HuH-7.5 (cell line): ENCODE results near the gene OAS2.
"Not testable (repeated sequence)": the region's sequence is repeated elsewhere in the genome, so short reads cannot be mapped to it uniquely, and the experiment has no call there.

ENCODE experiments used
- DNase-seq: peaks from one replicate; pipeline ENCODE4 v3.0.0; 2011; ENCODE audit warnings: low spot score

OAS2 gene

GRCh38 chr12:112985642-112986290 lies 7.4 kb downstream of the OAS2 start:
- no peak for DNase-seq

DNA sequence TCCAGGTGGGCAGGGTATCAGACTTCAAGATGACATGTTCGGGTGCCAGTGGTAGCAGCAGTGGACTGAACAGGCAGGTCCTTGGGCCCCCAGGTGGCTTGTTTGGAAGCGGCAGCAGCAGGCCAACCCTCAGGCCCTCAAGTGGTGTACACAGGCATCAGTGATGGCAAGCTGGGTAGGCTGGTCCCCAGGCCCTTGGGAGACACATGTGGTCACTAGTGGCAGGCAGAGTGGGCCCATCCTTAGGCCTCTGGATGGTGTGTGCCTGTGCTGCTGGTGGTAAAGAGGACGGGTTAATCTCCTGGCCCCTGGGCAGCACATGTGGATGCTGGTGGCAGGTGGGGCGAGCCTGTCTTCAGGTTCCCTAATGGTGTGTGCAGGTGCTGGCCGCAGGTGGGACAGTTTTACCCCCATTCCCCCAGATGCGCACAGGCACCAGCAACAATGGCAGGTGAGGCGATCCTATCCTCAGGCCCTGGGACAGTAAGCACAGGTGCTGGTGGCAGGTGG lies 8.0 kb downstream of the OAS2 start:
- no peak for DNase-seq

GRCh38 chr12:112987561-112987960 lies 9.2 kb downstream of the OAS2 start:
- DNase-seq: no peak

DNA sequence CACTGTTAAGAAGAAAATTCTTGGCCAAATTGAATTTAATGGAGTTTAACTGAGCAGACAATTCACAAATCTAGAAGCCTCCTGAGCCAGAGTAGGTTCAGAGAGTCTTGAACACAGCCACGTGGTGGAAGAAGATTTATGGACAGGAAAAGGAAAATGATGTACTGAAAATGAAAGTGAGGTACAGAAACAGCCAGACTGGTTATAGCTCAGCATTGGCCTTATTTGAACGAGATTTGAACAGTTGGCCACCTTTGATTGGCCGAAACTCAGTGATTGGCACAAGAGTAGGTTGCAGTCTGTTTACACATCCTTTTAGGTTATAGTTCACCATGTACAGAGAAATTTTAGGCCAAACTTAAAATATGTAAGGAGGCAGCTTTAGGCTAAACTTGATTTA lies 9.9 kb downstream of the OAS2 start:
- DNase-seq: no peak

GRCh38 chr12:112988823-112989385 lies 10.6 kb downstream of the OAS2 start:
- DNase-seq: not testable (repeated sequence)

DNA sequence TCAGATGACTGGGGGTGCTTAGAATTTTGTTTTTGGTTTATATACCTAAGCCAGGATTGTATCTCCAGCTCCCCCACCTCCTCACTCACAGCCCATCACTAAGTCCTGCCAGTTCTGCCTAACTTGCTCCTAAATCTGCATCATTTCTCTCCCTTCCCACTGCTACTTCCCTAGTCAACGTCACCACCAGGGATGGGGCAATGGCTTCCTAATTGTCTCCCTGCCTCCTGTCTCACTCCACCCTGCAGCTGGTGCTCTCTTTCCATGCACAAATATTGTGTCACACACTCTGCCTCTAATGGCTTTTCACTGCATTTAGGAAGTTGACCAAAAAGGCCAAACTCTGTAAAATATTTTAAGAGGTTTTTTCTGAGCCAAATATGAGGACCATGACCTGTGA lies 11.5 kb downstream of the OAS2 start:
- no peak for DNase-seq

DNA sequence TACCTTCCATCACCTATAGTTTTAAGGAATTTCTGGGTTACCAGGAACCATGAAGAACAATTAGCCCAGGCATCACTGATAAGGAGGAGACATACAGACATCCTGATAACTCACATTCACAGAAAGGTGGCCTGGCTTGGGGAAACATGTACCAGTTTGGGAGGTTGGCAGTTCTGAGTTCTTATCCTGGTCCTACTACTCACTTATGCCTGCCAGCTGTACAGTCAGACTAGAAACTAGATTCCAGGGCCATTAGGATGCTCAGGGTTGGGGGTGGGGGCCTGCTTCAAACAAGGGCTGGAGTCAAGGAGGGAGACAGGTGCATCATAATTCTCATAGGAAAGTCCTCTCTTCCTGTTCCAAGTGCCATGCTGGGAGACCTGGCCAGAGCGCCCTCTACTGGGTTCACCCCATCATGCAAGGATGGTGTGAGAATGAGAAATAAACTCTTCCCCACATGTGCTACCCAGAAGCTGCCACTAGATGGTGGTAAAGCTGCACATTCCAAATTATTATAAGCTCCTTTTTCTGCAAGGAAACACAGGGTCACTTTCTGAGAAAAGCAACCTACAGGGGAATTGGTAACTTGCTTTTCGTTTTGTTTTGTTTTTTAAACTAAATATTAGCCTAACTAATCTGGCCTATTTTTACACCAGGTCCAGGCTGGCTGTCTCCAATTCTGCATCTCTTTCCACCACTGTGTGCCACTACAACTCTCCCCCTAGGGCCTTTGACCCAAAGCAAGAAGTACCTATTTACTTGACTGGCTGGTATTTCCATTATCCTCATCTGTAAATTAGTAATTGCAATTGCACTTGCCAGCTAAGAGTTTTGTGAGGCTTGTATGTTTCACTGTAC lies 14.5 kb downstream of the OAS2 start:
- DNase-seq: peak; percentile 32

GRCh38 chr12:112995008-112995407 lies 16.7 kb downstream of the OAS2 start:
- DNase-seq: no peak

GRCh38 chr12:112996501-112996900 lies 18.2 kb downstream of the OAS2 start:
- DNase-seq: no peak

GRCh38 chr12:112997506-112997905 lies 19.2 kb downstream of the OAS2 start:
- no peak for DNase-seq

- DNase-seq: no peak
Measured at GRCh38 chr12:112998987-112999767, 20.9 kb downstream of the OAS2 start.

DNA sequence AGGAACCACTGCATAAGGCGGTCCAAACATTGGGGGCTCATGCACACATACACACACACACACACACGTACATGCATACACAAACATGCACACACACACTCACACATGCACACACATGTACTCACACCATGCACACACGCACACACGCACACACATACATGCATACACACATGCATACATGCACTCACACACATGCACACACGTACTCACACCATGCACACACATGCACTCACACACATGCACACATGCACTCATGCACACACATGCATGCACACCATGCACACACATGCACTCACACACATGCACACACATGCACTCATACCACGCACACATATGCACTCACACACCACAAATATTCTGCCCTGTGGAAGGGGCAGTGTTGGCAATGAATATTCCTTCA lies 22.1 kb downstream of the OAS2 start:
- no peak for DNase-seq

- no peak for DNase-seq
Measured at GRCh38 chr12:113002155-113002554, 23.8 kb downstream of the OAS2 start.

- DNase-seq: no peak
Measured at GRCh38 chr12:113002676-113003075, 24.4 kb downstream of the OAS2 start.

- DNase-seq: no peak
Measured at GRCh38 chr12:113003636-113004035, 25.3 kb downstream of the OAS2 start.

- DNase-seq: no peak
Measured at GRCh38 chr12:113005762-113006161, 27.4 kb downstream of the OAS2 start.

- DNase-seq: no peak
Measured at GRCh38 chr12:113006206-113006605, 27.9 kb downstream of the OAS2 start.

DNA sequence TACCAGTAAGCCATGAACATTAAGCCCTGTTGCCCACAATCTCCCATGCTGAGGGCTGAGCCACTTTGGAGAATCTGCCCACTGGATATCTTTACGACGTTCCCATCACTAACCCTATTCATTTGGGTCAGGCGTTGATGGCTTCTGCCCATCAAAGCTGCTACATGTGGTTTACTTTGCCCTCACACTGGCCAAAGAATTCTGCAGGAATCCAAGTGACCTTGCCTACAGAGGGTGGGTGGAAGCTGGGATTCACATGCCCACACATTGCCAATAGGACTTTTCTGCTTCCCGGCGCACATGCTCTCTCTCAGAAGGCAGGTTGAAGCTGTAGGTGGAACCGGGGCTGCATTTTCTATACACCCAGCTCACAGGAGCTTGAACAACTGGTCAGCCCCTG lies 28.3 kb downstream of the OAS2 start:
- DNase-seq: no peak

GRCh38 chr12:113007166-113007565 lies 28.8 kb downstream of the OAS2 start:
- DNase-seq: no peak

DNA sequence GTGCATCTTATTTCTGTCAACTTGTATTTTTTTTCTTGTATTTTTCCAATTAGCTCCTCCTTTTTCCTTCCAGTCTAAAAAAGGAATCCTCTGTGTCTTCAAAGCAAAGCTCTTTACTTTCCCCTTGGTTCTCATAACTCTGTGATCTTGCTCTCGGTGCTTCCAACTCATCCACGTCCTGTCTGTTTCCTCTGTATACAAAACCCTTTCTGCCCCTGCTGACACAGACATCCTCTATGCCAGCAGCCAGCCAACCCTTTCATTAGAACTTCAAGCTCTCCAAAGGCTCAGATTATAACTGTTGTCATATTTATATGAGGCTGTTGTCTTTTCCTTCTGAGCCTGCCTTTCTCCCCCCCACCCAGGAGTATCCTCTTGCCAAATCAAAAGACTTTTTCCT lies 32.4 kb downstream of the OAS2 start:
- no peak for DNase-seq

DNA sequence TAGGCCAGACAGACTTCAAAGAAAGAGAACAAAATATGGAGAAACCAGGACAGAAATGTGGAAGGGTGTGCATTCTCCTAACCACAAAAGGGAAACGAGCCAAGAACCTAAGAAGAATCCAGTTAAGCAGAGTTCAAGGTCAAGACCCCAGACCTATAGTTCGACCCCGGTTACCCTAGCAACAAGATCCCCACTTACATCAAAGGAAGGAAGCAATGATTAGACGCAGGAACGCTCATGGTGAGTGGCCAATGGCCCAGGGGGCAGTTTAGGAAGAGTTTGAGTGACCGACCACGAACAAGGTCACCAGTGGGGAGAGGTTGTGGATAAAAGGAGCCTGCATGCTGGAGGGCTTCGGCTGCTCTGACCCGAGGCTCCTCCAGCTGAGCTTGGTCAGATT lies 36.2 kb downstream of the OAS2 start:
- no peak for DNase-seq

GRCh38 chr12:113016796-113017195 lies 38.5 kb downstream of the OAS2 start:
- no peak for DNase-seq
